Endodermal cell (in vitro differentiated cells): ENCODE data around the gene DMRT2. TPM values are rescaled to one million over a fixed set of nuclear protein-coding genes. Genes with fewer than 3 reads are reported as not detected.

Source experiments
- DNase-seq: peaks from one replicate; pipeline ENCODE4 v3.0.0-alpha.2; 2017
- H3K27ac ChIP-seq: 2 replicates; pipeline ENCODE4 v1.5.1; 2013; ENCODE audit warnings: mild to moderate bottlenecking, low read depth, low read length, moderate library complexity
- H3K27me3 ChIP-seq: 2 replicates; pipeline ENCODE4 v1.6.1; 2013; ENCODE audit warnings: mild to moderate bottlenecking, low read length, moderate library complexity; ENCODE audit not compliant: insufficient read depth, control insufficient read depth, poor library complexity, severe bottlenecking
- H3K36me3 ChIP-seq: 2 replicates; pipeline ENCODE4 v1.7.0; 2013; ENCODE audit warnings: mild to moderate bottlenecking, low read length, moderate library complexity; ENCODE audit not compliant: control insufficient read depth, insufficient read depth
- H3K4me1 ChIP-seq: one replicate; pipeline ENCODE4 v1.7.0; 2013; ENCODE audit warnings: low read length; ENCODE audit not compliant: control insufficient read depth, insufficient read depth
- H3K4me3 ChIP-seq: 2 replicates; pipeline ENCODE4 v1.5.1; 2013; ENCODE audit warnings: mild to moderate bottlenecking, low read length, moderate library complexity
- H3K9ac ChIP-seq: 2 replicates; pipeline ENCODE4 v1.6.1; 2013; ENCODE audit warnings: mild to moderate bottlenecking, low read length, moderate library complexity; ENCODE audit not compliant: poor library complexity, severe bottlenecking; ENCODE audit errors: extremely low read depth
- H3K9me3 ChIP-seq: 2 replicates; pipeline ENCODE4 v1.6.1; 2013; ENCODE audit warnings: mild to moderate bottlenecking, low read length, moderate library complexity; ENCODE audit not compliant: control insufficient read depth
- H3K27ac Mint-ChIP-seq: 2 replicates; pipeline ENCODE4 v1.8.0; 2020; ENCODE audit warnings: mixed read lengths
- H3K27me3 Mint-ChIP-seq: 2 replicates; pipeline ENCODE4 v1.8.0; 2021; ENCODE audit warnings: mild to moderate bottlenecking, mixed read lengths; ENCODE audit not compliant: insufficient read depth
- H3K36me3 Mint-ChIP-seq: 2 replicates; pipeline ENCODE4 v1.8.0; 2020; ENCODE audit warnings: low read depth, mixed read lengths
- H3K4me1 Mint-ChIP-seq: 2 replicates; pipeline ENCODE4 v1.8.0; 2020; ENCODE audit warnings: mixed read lengths
- H3K4me3 Mint-ChIP-seq: 2 replicates; pipeline ENCODE4 v1.8.0; 2020; ENCODE audit warnings: mild to moderate bottlenecking, moderate library complexity, mixed read lengths
- H3K9me3 Mint-ChIP-seq: 2 replicates; pipeline ENCODE4 v1.8.0; 2020; ENCODE audit warnings: mild to moderate bottlenecking, mixed read lengths
- WGBS, 2 experiments: methylation state at CpG; one replicate each; pipeline versions ENCODE4 v1.1.5 to v1.1.7; 2013; ENCODE audit warnings: missing lambda C conversion rate in 2 of 2, mixed read lengths in 1 of 2; ENCODE audit not compliant: insufficient coverage in 1 of 2, insufficient read length in 1 of 2; 5-methylcytosine and 5-hydroxymethylcytosine counted together
- total RNA-seq, 2 donors: library from RNA; stranded (reverse); fragmentation: NEBNext Ultra II Directional in 1 of 2; extraction: Animal tissue kit (Norgen Biotek cat#: 25700) in 1 of 2; gene quantifications; 2 replicates in 1 of 2; 3 replicates in 1 of 2; pipeline ENCODE4 v1.2.1, GENCODE V29; 2021
- TF ChIP-seq, protein P1 (sequence below): fragments of 200-600 bp; sonication (generic); conservative IDR thresholded peaks from 2 replicates; pipeline ENCODE4 v1.5.0; 2021; ENCODE audit warnings: antibody characterized with exemption, mild to moderate bottlenecking

The DMRT2 gene
- total RNA-seq, 2 donors from 2014 or later: 0.24 TPM; not detected in 1

DNA sequence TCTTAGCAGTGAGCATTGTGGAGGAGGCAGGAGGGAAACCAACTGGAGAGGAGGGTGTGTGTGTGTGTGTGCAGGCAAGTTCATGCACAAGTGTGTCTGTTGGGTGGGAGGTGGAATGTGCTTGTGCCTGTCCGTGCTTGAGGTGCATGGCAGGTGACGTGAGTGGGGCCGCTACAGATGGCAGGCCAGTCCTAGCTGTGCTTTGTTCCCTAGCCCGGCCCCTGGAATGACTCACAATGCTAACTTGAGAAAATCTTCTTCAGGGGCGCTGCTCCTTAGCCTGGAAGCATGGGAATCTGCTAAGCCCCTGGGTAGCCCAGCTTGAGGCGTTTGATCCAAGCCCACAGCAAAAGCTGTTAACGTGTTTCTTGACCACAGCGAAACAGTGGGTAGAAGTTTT lies 25.0 kb upstream of the DMRT2 start:
- Mint-ChIP-seq H3K4me3 (no peak overlapping the region), H3K27ac (no peak overlapping the region), H3K27me3 (peaks cover 42% of the 10 kb centered on the region), H3K9me3 (peaks cover 15% of the 10 kb centered on the region), H3K36me3 (no peaks in the 10 kb centered on the region), H3K4me1 (no peaks in the 10 kb centered on the region)
- H3K27ac ChIP-seq: no peak overlapping the region
- no peak overlapping the region for H3K9ac ChIP-seq
- peaks cover 12% of the 10 kb centered on the region for H3K9me3 ChIP-seq
- H3K4me3 ChIP-seq: no peak overlapping the region
- peaks cover 14% of the 10 kb centered on the region for H3K27me3 ChIP-seq
- WGBS, 2 experiments: 43 to 60% methylated on average over 2 to 8 of the region's 8 CpGs
- peak; percentile 57 for DNase-seq
- no peaks in the 10 kb centered on the region for H3K36me3 ChIP-seq
- TF ChIP-seq, protein P1, sequence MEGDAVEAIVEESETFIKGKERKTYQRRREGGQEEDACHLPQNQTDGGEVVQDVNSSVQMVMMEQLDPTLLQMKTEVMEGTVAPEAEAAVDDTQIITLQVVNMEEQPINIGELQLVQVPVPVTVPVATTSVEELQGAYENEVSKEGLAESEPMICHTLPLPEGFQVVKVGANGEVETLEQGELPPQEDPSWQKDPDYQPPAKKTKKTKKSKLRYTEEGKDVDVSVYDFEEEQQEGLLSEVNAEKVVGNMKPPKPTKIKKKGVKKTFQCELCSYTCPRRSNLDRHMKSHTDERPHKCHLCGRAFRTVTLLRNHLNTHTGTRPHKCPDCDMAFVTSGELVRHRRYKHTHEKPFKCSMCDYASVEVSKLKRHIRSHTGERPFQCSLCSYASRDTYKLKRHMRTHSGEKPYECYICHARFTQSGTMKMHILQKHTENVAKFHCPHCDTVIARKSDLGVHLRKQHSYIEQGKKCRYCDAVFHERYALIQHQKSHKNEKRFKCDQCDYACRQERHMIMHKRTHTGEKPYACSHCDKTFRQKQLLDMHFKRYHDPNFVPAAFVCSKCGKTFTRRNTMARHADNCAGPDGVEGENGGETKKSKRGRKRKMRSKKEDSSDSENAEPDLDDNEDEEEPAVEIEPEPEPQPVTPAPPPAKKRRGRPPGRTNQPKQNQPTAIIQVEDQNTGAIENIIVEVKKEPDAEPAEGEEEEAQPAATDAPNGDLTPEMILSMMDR: no peak
- no peaks in the 10 kb centered on the region for H3K4me1 ChIP-seq

DNA sequence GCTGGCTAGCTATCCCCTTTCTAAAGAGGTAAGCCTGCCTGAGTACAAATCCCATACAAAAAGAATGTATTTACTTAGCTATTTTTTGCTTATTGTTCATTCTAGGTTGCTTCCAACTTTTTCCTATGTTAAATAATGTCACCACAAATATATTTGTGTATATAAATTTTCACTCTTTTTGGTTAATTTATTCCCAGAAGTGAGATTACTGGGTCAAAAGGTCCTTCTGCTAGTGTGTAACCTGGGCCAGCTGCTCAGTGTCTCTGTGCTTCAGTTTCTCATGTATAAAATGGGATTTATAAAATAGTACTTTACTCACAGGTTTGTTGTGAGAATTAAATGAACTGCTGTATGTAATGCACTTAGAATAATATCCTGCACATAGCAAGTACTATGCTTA lies 23.9 kb upstream of the DMRT2 start:
- DNase-seq: no peak
- H3K9me3 ChIP-seq: peaks cover 12% of the 10 kb centered on the region
- no peaks in the 10 kb centered on the region for H3K36me3 ChIP-seq
- H3K36me3 Mint-ChIP-seq: no peaks in the 10 kb centered on the region
- H3K4me1 Mint-ChIP-seq: no peaks in the 10 kb centered on the region
- no peak overlapping the region for H3K27ac Mint-ChIP-seq
- H3K9ac ChIP-seq: no peak overlapping the region
- H3K4me3 Mint-ChIP-seq: no peak overlapping the region
- TF ChIP-seq, protein P1: no peak
- no peaks in the 10 kb centered on the region for H3K4me1 ChIP-seq
- H3K27me3 Mint-ChIP-seq: peaks cover 38% of the 10 kb centered on the region
- peaks cover 19% of the 10 kb centered on the region for H3K27me3 ChIP-seq
- H3K9me3 Mint-ChIP-seq: peaks cover 15% of the 10 kb centered on the region
- H3K27ac ChIP-seq: no peak overlapping the region
- no peak overlapping the region for H3K4me3 ChIP-seq

DNA sequence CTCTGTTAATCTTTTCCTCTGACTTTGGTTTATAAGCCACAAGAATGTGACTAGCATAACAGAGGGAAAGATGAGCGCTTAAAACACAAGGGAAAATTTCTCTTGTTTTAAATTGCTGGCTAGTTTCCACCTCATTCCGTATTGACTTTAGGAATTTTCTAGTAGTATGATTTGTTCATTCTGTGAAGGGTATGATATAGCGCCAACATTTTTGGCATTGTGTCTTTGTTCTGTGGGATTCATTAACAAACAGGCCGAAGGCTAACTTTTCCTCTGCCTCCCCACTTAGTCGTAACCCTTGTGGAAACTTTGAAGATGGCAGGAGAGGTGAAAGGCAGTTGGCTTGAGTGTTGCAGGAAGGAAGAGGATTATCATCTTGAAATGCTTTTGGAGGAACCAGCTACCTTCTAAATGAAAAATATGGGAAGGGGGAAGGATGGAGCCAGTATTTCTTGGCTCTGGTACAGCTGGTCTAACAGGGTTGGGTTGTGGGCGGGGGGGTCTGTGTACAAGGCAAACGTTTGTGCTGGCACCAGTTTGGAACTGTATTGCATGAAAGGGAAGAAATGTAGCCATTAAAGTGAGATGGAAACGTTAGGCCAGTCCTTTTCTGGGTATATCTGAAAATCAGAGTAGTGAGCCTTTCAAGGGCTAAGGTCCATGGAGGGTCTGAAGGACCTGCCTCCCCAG lies 21.5 kb upstream of the DMRT2 start:
- Histone ChIP-seq H3K4me3 (no peak overlapping the region), H3K9ac (no peak overlapping the region), H3K4me1 (no peaks in the 10 kb centered on the region), H3K27me3 (peaks cover 35% of the 10 kb centered on the region), H3K27ac (no peak overlapping the region), H3K36me3 (no peaks in the 10 kb centered on the region), H3K9me3 (no peaks in the 10 kb centered on the region)
- DNase-seq: no peak
- Mint-ChIP-seq H3K4me3 (no peak overlapping the region), H3K27ac (no peak overlapping the region), H3K27me3 (peaks cover 49% of the 10 kb centered on the region), H3K4me1 (no peaks in the 10 kb centered on the region), H3K36me3 (no peaks in the 10 kb centered on the region), H3K9me3 (no peaks in the 10 kb centered on the region)
- TF ChIP-seq, protein P1: no peak
- WGBS, 2 experiments: 87 to 90% methylated on average over 5 to 8 of the region's 8 CpGs
